SK-N-MC (cell line): ENCODE measurements around the gene RNF148.
"Not testable (repeated sequence)": the region's sequence is repeated elsewhere in the genome, so short reads cannot be mapped to it uniquely, and the experiment has no call there.

Experiments
- EZH2 ChIP-seq: fragments of 200-600 bp; sonication (generic); IDR thresholded peaks from one replicate; pipeline ENCODE4 v1.6.1; 2017; ENCODE audit warnings: antibody characterized with exemption
- FOXP2 ChIP-seq: optimal IDR thresholded peaks from 2 replicates; pipeline ENCODE3; 2011; ENCODE audit warnings: mild to moderate bottlenecking, moderate library complexity; ENCODE audit not compliant: insufficient read depth; ENCODE audit errors: extremely low read length, control extremely low read depth
- POLR2AphosphoS5 ChIP-seq: IDR thresholded peaks from 2 replicates; pipeline ENCODE4 v1.6.1; 2012; ENCODE audit warnings: mild to moderate bottlenecking, low read depth, low read length, borderline replicate concordance

GRCh38 chr7:122681186-122681585 is 21.5 kb downstream of the RNF148 start:
- not testable (repeated sequence) for TF ChIP-seq EZH2, FOXP2, POLR2AphosphoS5
